CD14-positive monocyte (primary cell): ENCODE results near the gene PRKACB. TPM values are rescaled to one million over a fixed set of nuclear protein-coding genes. Genes with fewer than 3 reads are reported as not detected.

Experiments
- DNase-seq, 3 donors: peaks; one replicate each; pipeline ENCODE4 v3.0.0-alpha.2; 2011 to 2022
- H2AFZ ChIP-seq: 2 replicates; pipeline ENCODE4 v1.6.0; 2012; ENCODE audit warnings: mild to moderate bottlenecking, low read depth, low read length, inconsistent platforms; ENCODE audit not compliant: insufficient read depth, poor library complexity, severe bottlenecking
- H3K27ac ChIP-seq, 2 donors: 1 replicate in 1 of 2; 2 replicates in 1 of 2; pipeline ENCODE4 v1.5.1; 2012 to 2013; ENCODE audit warnings: low read length in 2 of 2, control low read depth in 1 of 2, inconsistent platforms in 1 of 2, low read depth in 1 of 2, mild to moderate bottlenecking in 1 of 2
- H3K27me3 ChIP-seq, 2 donors: one replicate each; pipeline versions ENCODE4 v1.6.0 to v1.6.1; 2011 to 2013; ENCODE audit warnings: low read length in 2 of 2; ENCODE audit not compliant: control insufficient read depth in 2 of 2, insufficient read depth in 2 of 2
- H3K36me3 ChIP-seq, 2 donors: replicated peaks in 1 of 2; 1 replicate in 1 of 2; 2 replicates in 1 of 2; pipeline versions ENCODE4 v1.5.1 to v1.6.1; 2012 to 2013; ENCODE audit warnings: low read length in 2 of 2, control low read depth in 1 of 2, inconsistent platforms in 1 of 2, mild to moderate bottlenecking in 1 of 2; ENCODE audit not compliant: insufficient read depth in 2 of 2, control insufficient read depth in 1 of 2
- H3K4me1 ChIP-seq, 2 donors: 1 replicate in 1 of 2; 2 replicates in 1 of 2; pipeline versions ENCODE4 v1.5.1 to v1.6.1; 2012 to 2013; ENCODE audit warnings: low read length in 2 of 2, control low read depth in 1 of 2, inconsistent platforms in 1 of 2, mild to moderate bottlenecking in 1 of 2, moderate library complexity in 1 of 2; ENCODE audit not compliant: insufficient read depth in 2 of 2, control insufficient read depth in 1 of 2
- H3K4me2 ChIP-seq: replicated peaks from 2 replicates; pipeline ENCODE3; 2012; ENCODE audit warnings: low read length, moderate library complexity, mild to moderate bottlenecking; ENCODE audit not compliant: poor library complexity, severe bottlenecking; ENCODE audit errors: extremely low read depth
- H3K4me3 ChIP-seq, 3 experiments: fragments of 200-600 bp in 1 of 3; sonication (generic) in 1 of 3; replicated peaks in 1 of 3; 1 replicate in 2 of 3; 2 replicates in 1 of 3; pipeline ENCODE4 v1.5.1; 2011 to 2013; ENCODE audit warnings: low read length in 3 of 3, mild to moderate bottlenecking in 3 of 3, control low read depth in 2 of 3, low read depth in 2 of 3, inconsistent platforms in 1 of 3, moderate library complexity in 1 of 3
- H3K79me2 ChIP-seq: 2 replicates; pipeline ENCODE4 v1.6.0; 2012; ENCODE audit warnings: mild to moderate bottlenecking, control low read depth, inconsistent platforms, low read length, moderate library complexity; ENCODE audit not compliant: insufficient read depth
- H3K9ac ChIP-seq: 2 replicates; pipeline ENCODE4 v1.6.0; 2017; ENCODE audit warnings: low read length, mild to moderate bottlenecking; ENCODE audit not compliant: insufficient read depth, poor library complexity, severe bottlenecking
- H3K9me3 ChIP-seq, 2 donors: replicated peaks in 1 of 2; 1 replicate in 1 of 2; 2 replicates in 1 of 2; pipeline versions ENCODE4 v1.5.1 to v1.6.1; 2012 to 2013; ENCODE audit warnings: low read length in 2 of 2, control low read depth in 1 of 2; ENCODE audit not compliant: control insufficient read depth in 1 of 2, insufficient read depth in 1 of 2
- H4K20me1 ChIP-seq: 2 replicates; pipeline ENCODE4 v1.6.0; 2012; ENCODE audit warnings: mild to moderate bottlenecking, low read length, control low read depth, moderate library complexity; ENCODE audit not compliant: insufficient read depth
- H3K27ac Mint-ChIP-seq, 7 donors: one replicate each; pipeline ENCODE4 v1.8.0; 2020; ENCODE audit warnings: mild to moderate bottlenecking in 7 of 7, mixed read lengths in 7 of 7, moderate library complexity in 6 of 7, inconsistent platforms in 2 of 7
- H3K27me3 Mint-ChIP-seq, 3 donors: one replicate each; pipeline ENCODE4 v1.8.0; 2021 to 2022; ENCODE audit warnings: low read depth in 3 of 3, mild to moderate bottlenecking in 3 of 3, mixed read lengths in 3 of 3, moderate library complexity in 3 of 3, inconsistent platforms in 1 of 3
- H3K36me3 Mint-ChIP-seq, 2 donors: one replicate each; pipeline ENCODE4 v1.8.0; 2020; ENCODE audit warnings: mixed read lengths in 2 of 2, inconsistent platforms in 1 of 2, mild to moderate bottlenecking in 1 of 2
- H3K4me1 Mint-ChIP-seq: one replicate; pipeline ENCODE4 v1.8.0; 2020; ENCODE audit warnings: mild to moderate bottlenecking, mixed read lengths
- H3K4me3 Mint-ChIP-seq, 2 donors: one replicate each; pipeline ENCODE4 v1.8.0; 2020; ENCODE audit warnings: mild to moderate bottlenecking in 2 of 2, mixed read lengths in 2 of 2, moderate library complexity in 1 of 2
- H3K9me3 Mint-ChIP-seq, 7 donors: one replicate each; pipeline ENCODE4 v1.8.0; 2020 to 2022; ENCODE audit warnings: mixed read lengths in 7 of 7, mild to moderate bottlenecking in 6 of 7, moderate library complexity in 6 of 7, inconsistent platforms in 2 of 7
- WGBS: methylation state at CpG from one replicate; pipeline ENCODE4 v1.1.5; 2013; ENCODE audit warnings: missing lambda C conversion rate; ENCODE audit not compliant: insufficient coverage; 5-methylcytosine and 5-hydroxymethylcytosine counted together
- intact Hi-C, 2 donors: fragments of 100-400 bp; cut with micrococcal nuclease; formaldehyde crosslinking; loops; one replicate each; pipeline versions ENCODE4 v1.15.0 to v1.15.1; 2023
- polyA plus RNA-seq, 3 donors: library from polyadenylated mRNA; depleted of rRNA in 1 of 3; unstranded in 2 of 3; stranded (reverse) in 1 of 3; fragments of 300-500 nt in 2 of 3; fragments of >200 nt in 1 of 3; fragmentation: Illumina TruSeq in 2 of 3; gene quantifications; 1 replicate in 2 of 3; 2 replicates in 1 of 3; pipeline ENCODE4 v1.2.3, GENCODE V29; 2012 to 2021
- TF ChIP-seq, protein P1 (sequence below): fragments of 200-600 bp; IDR thresholded peaks from one replicate; pipeline ENCODE4 v1.8.0; 2022; ENCODE audit warnings: antibody characterized with exemption, mild to moderate bottlenecking

The PRKACB gene
- polyA plus RNA-seq, 3 donors: 2.5 to 14.5 (median 13.8) TPM

DNA sequence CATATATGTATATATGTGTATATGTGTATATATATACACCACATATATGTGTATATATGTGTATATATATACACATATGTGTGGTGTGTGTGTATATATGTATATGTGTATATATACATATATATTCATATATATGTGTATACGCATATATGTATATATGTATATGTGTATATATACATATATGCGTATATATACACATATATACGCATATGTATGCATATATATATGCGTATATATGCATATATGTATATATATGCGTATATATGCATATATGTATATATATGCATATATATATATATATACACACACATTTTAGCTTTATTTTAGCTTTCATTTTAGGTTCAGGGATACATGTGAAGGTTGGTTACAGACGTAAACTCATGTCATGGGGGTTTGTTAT, 54.8 kb downstream of the PRKACB start:
- Histone ChIP-seq H3K4me3 (no peak overlapping the region), H3K9ac (no peak overlapping the region), H3K79me2 (no peaks in the 10 kb centered on the region), H3K27me3 (no peaks in the 10 kb centered on the region), H3K36me3 (peaks cover 32 to 45% of the 10 kb centered on the region in 2 donors), H3K4me1 (no peaks in the 10 kb centered on the region), H3K9me3 (peaks cover 4 to 5% of the 10 kb centered on the region in 2 donors), H2AFZ (no peak overlapping the region), H3K4me2 (no peak overlapping the region), H4K20me1 (no peaks in the 10 kb centered on the region), H3K27ac (no peak overlapping the region)
- no CpG with 5 or more reads among the region's 6 CpGs for WGBS
- Mint-ChIP-seq H3K27ac (no peak overlapping the region), H3K36me3 (peaks cover 46 to 55% of the 10 kb centered on the region in 2 donors), H3K27me3 (no peaks in the 10 kb centered on the region), H3K9me3 (peaks cover 4 to 14% (median 8%) of the 10 kb centered on the region in 7 donors), H3K4me1 (peaks cover 9% of the 10 kb centered on the region), H3K4me3 (no peak overlapping the region)
- DNase-seq: no peak
- intact Hi-C loops: no loop called here
- TF ChIP-seq, protein P1, sequence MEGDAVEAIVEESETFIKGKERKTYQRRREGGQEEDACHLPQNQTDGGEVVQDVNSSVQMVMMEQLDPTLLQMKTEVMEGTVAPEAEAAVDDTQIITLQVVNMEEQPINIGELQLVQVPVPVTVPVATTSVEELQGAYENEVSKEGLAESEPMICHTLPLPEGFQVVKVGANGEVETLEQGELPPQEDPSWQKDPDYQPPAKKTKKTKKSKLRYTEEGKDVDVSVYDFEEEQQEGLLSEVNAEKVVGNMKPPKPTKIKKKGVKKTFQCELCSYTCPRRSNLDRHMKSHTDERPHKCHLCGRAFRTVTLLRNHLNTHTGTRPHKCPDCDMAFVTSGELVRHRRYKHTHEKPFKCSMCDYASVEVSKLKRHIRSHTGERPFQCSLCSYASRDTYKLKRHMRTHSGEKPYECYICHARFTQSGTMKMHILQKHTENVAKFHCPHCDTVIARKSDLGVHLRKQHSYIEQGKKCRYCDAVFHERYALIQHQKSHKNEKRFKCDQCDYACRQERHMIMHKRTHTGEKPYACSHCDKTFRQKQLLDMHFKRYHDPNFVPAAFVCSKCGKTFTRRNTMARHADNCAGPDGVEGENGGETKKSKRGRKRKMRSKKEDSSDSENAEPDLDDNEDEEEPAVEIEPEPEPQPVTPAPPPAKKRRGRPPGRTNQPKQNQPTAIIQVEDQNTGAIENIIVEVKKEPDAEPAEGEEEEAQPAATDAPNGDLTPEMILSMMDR: no peak

DNA sequence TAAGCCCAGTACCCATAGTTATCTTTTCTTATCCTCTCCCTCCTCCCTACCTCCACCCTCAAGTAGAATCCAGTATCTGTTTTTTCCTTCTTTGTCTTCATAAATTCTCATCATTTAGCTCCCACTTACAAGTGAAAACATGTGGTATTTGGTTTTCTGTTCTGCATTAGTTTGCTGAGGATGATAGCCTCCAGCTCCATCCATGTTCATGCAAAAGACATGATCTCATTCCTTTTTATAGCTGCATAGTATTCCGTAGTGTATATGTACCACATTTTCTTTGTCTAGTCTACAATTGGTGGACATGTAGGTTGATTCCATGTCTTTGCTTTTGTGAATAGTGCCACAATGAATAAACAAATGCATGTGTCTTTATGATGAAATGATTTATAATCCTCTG, 55.2 kb downstream of the PRKACB start:
- WGBS: no CpG with 5 or more reads among the region's 1 CpG
- Histone ChIP-seq H3K9ac (no peak overlapping the region), H4K20me1 (no peaks in the 10 kb centered on the region), H2AFZ (no peak overlapping the region), H3K79me2 (no peaks in the 10 kb centered on the region), H3K4me2 (no peak overlapping the region), H3K27me3 (no peaks in the 10 kb centered on the region), H3K36me3 (peaks cover 33 to 41% of the 10 kb centered on the region in 2 donors), H3K4me3 (no peak overlapping the region), H3K4me1 (no peaks in the 10 kb centered on the region), H3K9me3 (peaks cover under 1 to 4% of the 10 kb centered on the region in 2 donors), H3K27ac (no peak overlapping the region)
- peaks cover 43 to 51% of the 10 kb centered on the region in 2 donors for H3K36me3 Mint-ChIP-seq
- H3K4me1 Mint-ChIP-seq: peaks cover 9% of the 10 kb centered on the region
- TF ChIP-seq, protein P1: no peak
- H3K4me3 Mint-ChIP-seq: no peak overlapping the region
- H3K27ac Mint-ChIP-seq: no peak overlapping the region
- intact Hi-C loops: no loop called here
- DNase-seq: no peak
- H3K27me3 Mint-ChIP-seq: no peaks in the 10 kb centered on the region
- H3K9me3 Mint-ChIP-seq: peaks cover 2 to 12% (median 5%) of the 10 kb centered on the region in 7 donors
